ENCODE measurements around the gene PERCC1. TPM values are rescaled to one million over a fixed set of nuclear protein-coding genes. Genes with fewer than 3 reads are reported as not detected.

The PERCC1 gene
- total RNA-seq, 6 experiments from 2014 or later = not detected

DNA sequence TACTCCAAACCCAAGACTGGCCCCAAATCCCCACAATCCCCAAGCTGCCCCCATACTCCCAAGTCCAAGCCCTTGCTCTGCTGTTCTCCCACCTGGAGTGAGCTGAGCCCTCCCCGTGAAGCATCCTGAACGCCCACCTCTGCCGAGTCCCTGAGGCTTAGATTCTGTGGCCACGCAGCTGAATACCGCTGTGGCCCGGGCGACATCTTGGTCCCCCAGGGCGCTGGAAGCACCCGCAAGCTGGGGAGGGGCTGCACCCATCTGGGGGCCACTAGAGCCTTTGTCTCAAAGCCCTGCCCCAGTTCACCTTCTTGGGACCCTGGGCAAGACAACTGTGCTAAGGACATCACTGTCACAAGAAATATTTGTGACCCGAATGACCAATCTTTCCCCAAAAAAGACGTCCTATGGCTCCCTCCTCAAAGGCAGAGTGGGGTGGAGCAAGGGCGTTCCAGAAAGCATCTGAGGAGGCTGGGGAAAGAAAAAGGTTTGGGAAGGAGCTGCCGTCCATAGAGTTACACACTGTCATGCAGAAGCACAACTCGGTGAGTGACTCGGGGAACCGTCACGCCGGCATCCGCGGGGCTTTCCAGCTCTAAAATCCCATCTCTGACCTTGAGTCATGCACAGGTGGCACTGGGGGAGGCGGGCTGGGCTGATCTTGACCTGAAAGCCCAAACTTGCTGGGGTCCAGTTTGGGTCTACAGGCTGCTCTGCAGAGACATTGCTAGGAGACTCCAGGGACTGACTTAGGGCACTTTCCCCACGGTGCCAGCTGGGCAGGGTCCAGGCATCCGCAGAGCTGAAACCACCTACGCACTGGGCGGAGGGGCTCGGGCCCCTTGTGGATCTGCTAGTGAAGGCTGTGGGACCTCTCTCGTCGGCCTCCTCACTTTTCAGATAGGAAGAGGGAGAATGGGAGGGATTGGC is 51.3 kb downstream of the PERCC1 start:
- Histone ChIP-seq H3K27ac (no peak overlapping the region), H3K36me3 (no peaks in the 10 kb centered on the region), H3K4me3 (no peak overlapping the region), H3K27me3 (no peaks in the 10 kb centered on the region), H3K9me3 (no peaks in the 10 kb centered on the region), H3K4me1 (no peaks in the 10 kb centered on the region)
- no peak for TF ChIP-seq POLR2A (IDR thresholded peaks at IDR 0.05)
- TF ChIP-seq, protein P1, sequence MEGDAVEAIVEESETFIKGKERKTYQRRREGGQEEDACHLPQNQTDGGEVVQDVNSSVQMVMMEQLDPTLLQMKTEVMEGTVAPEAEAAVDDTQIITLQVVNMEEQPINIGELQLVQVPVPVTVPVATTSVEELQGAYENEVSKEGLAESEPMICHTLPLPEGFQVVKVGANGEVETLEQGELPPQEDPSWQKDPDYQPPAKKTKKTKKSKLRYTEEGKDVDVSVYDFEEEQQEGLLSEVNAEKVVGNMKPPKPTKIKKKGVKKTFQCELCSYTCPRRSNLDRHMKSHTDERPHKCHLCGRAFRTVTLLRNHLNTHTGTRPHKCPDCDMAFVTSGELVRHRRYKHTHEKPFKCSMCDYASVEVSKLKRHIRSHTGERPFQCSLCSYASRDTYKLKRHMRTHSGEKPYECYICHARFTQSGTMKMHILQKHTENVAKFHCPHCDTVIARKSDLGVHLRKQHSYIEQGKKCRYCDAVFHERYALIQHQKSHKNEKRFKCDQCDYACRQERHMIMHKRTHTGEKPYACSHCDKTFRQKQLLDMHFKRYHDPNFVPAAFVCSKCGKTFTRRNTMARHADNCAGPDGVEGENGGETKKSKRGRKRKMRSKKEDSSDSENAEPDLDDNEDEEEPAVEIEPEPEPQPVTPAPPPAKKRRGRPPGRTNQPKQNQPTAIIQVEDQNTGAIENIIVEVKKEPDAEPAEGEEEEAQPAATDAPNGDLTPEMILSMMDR (IDR thresholded peaks at IDR 0.05) = no peak
- ATAC-seq = no peak
- intact Hi-C loops (cut with DNase I) = no loop called here
- no peak for DNase-seq
- WGBS (ENCODE audit: insufficient coverage, low coverage, low lambda C conversion rate, missing lambda C conversion rate) = 57% methylated on average over 5 of the region's 28 CpGs

Other genes starting within 250 kb of the PERCC1 start
- under 1 TPM in 3 of 6 experiments, not detected in 3; 0.20 to 0.43 (median 0.43) TPM for gene TPSG1, start 205.8 kb upstream of the PERCC1 start, total RNA-seq
- gene TPSB2, start 200.9 kb upstream of the PERCC1 start, total RNA-seq = 1 to 10 TPM in 2 of 6 experiments, under 1 TPM in 2, not detected in 2; 0.24 to 1.6 (median 0.83) TPM
- gene TPSAB1, start 190.4 kb upstream of the PERCC1 start, total RNA-seq = 1 to 10 TPM in 1 of 6 experiments, under 1 TPM in 4, not detected in 1; 0.39 to 1.1 (median 0.81) TPM
- gene TPSD1, start 175.0 kb upstream of the PERCC1 start, total RNA-seq = not detected
- 10 to 100 TPM; 25.0 to 48.0 (median 39.3) TPM for gene UBE2I, start 121.4 kb upstream of the PERCC1 start, total RNA-seq
- gene BAIAP3, start 97.4 kb upstream of the PERCC1 start, total RNA-seq = 1 to 10 TPM; 5.4 to 7.6 (median 5.8) TPM
- 10 to 100 TPM; 20.7 to 66.5 (median 24.5) TPM for gene TSR3, start 79.2 kb upstream of the PERCC1 start, total RNA-seq
- gene GNPTG, start 79.1 kb upstream of the PERCC1 start, total RNA-seq = 10 to 100 TPM; 44.3 to 72.8 (median 63.0) TPM
- gene UNKL, start 16.4 kb upstream of the PERCC1 start, total RNA-seq = 10 to 100 TPM in 4 of 6 experiments, 1 to 10 TPM in 2; 9.0 to 14.2 (median 12.0) TPM
- 10 to 100 TPM in 1 of 6 experiments, 1 to 10 TPM in 5; 5.6 to 11.5 (median 6.0) TPM for gene UQCC4, start 10.3 kb upstream of the PERCC1 start, total RNA-seq
- 1 to 10 TPM in 2 of 6 experiments, under 1 TPM in 3, not detected in 1; 0.25 to 1.7 (median 0.79) TPM for gene CCDC154, start 13.5 kb downstream of the PERCC1 start, total RNA-seq
- 10 to 100 TPM; 36.0 to 50.8 (median 40.8) TPM for gene CLCN7, start 44.0 kb downstream of the PERCC1 start, total RNA-seq
- not detected for gene PTX4, start 57.9 kb downstream of the PERCC1 start, total RNA-seq
- gene TELO2, start 62.3 kb downstream of the PERCC1 start, total RNA-seq = 10 to 100 TPM in 5 of 6 experiments, 1 to 10 TPM in 1; 9.5 to 31.0 (median 20.8) TPM
- 10 to 100 TPM in 2 of 6 experiments, 1 to 10 TPM in 4; 4.7 to 18.7 (median 8.9) TPM for gene TMEM204, start 102.6 kb downstream of the PERCC1 start, total RNA-seq
- gene IFT140, start 181.0 kb downstream of the PERCC1 start, total RNA-seq = 1 to 10 TPM; 2.9 to 8.9 (median 5.4) TPM
- gene CRAMP1, start 181.3 kb downstream of the PERCC1 start, total RNA-seq = 1 to 10 TPM; 2.9 to 8.4 (median 5.8) TPM
- 10 to 100 TPM; 31.0 to 47.7 (median 38.7) TPM for gene JPT2, start 247.2 kb downstream of the PERCC1 start, total RNA-seq

Measured in right lobe of liver (tissue), 6 donors.